Caco-2 (cell line): ENCODE data around the gene STK38L. TPM values are rescaled to one million over a fixed set of nuclear protein-coding genes. Genes with fewer than 3 reads are reported as not detected.

Experiments
- BruUV-seq: library from RNA; stranded (reverse); fragments of 400-500 nt; replicated peaks from 2 replicates; lab custom pipeline; 2021; lab: Mats Ljungman, UMichigan
- CTCF ChIA-PET: fragments of 300-600 bp; sonication (Branson Sonifier 250); formaldehyde crosslinking; loops from one replicate; lab custom pipeline; 2022; ENCODE audit warnings: antibody characterized with exemption; lab: Charles Lee
- POLR2A ChIA-PET: fragments of 300-600 bp; sonication (Branson Sonifier 250); formaldehyde crosslinking; loops from one replicate; lab custom pipeline; 2022; ENCODE audit warnings: antibody characterized with exemption; lab: Charles Lee
- DNase-seq, 2 experiments: peaks; one replicate each; pipeline versions ENCODE4 v3.0.0 to v3.0.0-alpha.2; 2020 to 2022
- H3K27me3 ChIP-seq: replicated peaks from 2 replicates; pipeline ENCODE4 v1.6.0; 2011; ENCODE audit warnings: low read length; ENCODE audit not compliant: control insufficient read depth, insufficient read depth
- H3K36me3 ChIP-seq: 2 replicates; pipeline ENCODE4 v1.5.1; 2011; ENCODE audit warnings: low read length; ENCODE audit not compliant: control insufficient read depth, insufficient read depth
- H3K4me1 ChIP-seq: fragments of 250-450 bp; sonication (Bioruptor Pico); 2 replicates; pipeline ENCODE4 v1.5.1; 2020; ENCODE audit warnings: mild to moderate bottlenecking
- H3K4me3 ChIP-seq: 2 replicates; pipeline ENCODE4 v1.5.1; 2011; ENCODE audit warnings: low read depth, mild to moderate bottlenecking, control low read depth, low read length
- H3K9me3 ChIP-seq: fragments of 250-450 bp; sonication (Bioruptor Pico); 2 replicates; pipeline ENCODE4 v1.5.1; 2020; ENCODE audit warnings: mild to moderate bottlenecking, moderate library complexity
- H3K27ac Mint-ChIP-seq: one replicate; pipeline ENCODE4 v1.8.0; 2022; ENCODE audit warnings: mixed read lengths; ENCODE audit not compliant: unreplicated experiment
- H3K27me3 Mint-ChIP-seq: one replicate; pipeline ENCODE4 v1.8.0; 2022; ENCODE audit warnings: mixed read lengths; ENCODE audit not compliant: insufficient read depth, unreplicated experiment
- H3K36me3 Mint-ChIP-seq: one replicate; pipeline ENCODE4 v1.8.0; 2022; ENCODE audit warnings: mild to moderate bottlenecking, mixed read lengths; ENCODE audit not compliant: insufficient read depth, unreplicated experiment
- H3K4me1 Mint-ChIP-seq: one replicate; pipeline ENCODE4 v1.8.0; 2022; ENCODE audit warnings: low read depth, mixed read lengths; ENCODE audit not compliant: unreplicated experiment
- H3K4me3 Mint-ChIP-seq: one replicate; pipeline ENCODE4 v1.8.0; 2022; ENCODE audit warnings: mild to moderate bottlenecking, moderate library complexity, mixed read lengths; ENCODE audit not compliant: unreplicated experiment
- H3K9me3 Mint-ChIP-seq: one replicate; pipeline ENCODE4 v1.8.0; 2022; ENCODE audit warnings: mixed read lengths; ENCODE audit not compliant: unreplicated experiment
- intact Hi-C: fragments of 100-400 bp; cut with micrococcal nuclease; formaldehyde crosslinking; loops from one replicate; pipeline ENCODE4 v1.10.0; 2022; ENCODE audit not compliant: unreplicated experiment
- total RNA-seq: library from RNA; stranded (reverse); gene quantifications from 2 replicates; pipeline ENCODE4 v1.2.3, GENCODE V29; 2022
- TF ChIP-seq, protein P1 (sequence below), 2 experiments: fragments of 200-600 bp in 1 of 2; IDR thresholded peaks; 1 replicate in 1 of 2; 2 replicates in 1 of 2; pipeline versions ENCODE4 v1.5.1 to v1.8.0; 2011 to 2022; ENCODE audit warnings: antibody characterized with exemption in 1 of 2, control low read depth in 1 of 2, inconsistent platforms in 1 of 2, low read depth in 1 of 2, low read length in 1 of 2, mild to moderate bottlenecking in 1 of 2, moderate library complexity in 1 of 2; ENCODE audit not compliant: insufficient read depth in 1 of 2, severe bottlenecking in 1 of 2, unreplicated experiment in 1 of 2

Gene STK38L
- total RNA-seq, 1 experiment from 2014 or later = 59.4 TPM

- no peak for DNase-seq
Measured at GRCh38 chr12:27206801-27207502, 37.1 kb upstream of the STK38L start.

GRCh38 chr12:27207615-27208413, 36.3 kb upstream of the STK38L start:
- Mint-ChIP-seq H3K4me3 (no peak overlapping the region), H3K36me3 (no peaks in the 10 kb centered on the region), H3K4me1 (peaks cover 7% of the 10 kb centered on the region), H3K9me3 (peaks cover 18% of the 10 kb centered on the region), H3K27me3 (no peaks in the 10 kb centered on the region), H3K27ac (no peak overlapping the region)
- no peaks in the 10 kb centered on the region for H3K36me3 ChIP-seq
- intact Hi-C loops = no loop called here
- no peak overlapping the region for H3K4me3 ChIP-seq
- no peaks in the 10 kb centered on the region; the same call in 1 of the 2 replicates for H3K27me3 ChIP-seq
- TF ChIP-seq, protein P1, sequence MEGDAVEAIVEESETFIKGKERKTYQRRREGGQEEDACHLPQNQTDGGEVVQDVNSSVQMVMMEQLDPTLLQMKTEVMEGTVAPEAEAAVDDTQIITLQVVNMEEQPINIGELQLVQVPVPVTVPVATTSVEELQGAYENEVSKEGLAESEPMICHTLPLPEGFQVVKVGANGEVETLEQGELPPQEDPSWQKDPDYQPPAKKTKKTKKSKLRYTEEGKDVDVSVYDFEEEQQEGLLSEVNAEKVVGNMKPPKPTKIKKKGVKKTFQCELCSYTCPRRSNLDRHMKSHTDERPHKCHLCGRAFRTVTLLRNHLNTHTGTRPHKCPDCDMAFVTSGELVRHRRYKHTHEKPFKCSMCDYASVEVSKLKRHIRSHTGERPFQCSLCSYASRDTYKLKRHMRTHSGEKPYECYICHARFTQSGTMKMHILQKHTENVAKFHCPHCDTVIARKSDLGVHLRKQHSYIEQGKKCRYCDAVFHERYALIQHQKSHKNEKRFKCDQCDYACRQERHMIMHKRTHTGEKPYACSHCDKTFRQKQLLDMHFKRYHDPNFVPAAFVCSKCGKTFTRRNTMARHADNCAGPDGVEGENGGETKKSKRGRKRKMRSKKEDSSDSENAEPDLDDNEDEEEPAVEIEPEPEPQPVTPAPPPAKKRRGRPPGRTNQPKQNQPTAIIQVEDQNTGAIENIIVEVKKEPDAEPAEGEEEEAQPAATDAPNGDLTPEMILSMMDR (IDR thresholded peaks at IDR 0.05; ENCODE audit: insufficient read depth in 1 of 2, low read depth in 1 of 2, low read length in 1 of 2, severe bottlenecking in 1 of 2, unreplicated experiment in 1 of 2) = no peak
- no TSS peak for BruUV-seq
- ChIA-PET POLR2A (no interaction called here), CTCF (no interaction called here)
- peaks cover 8% of the 10 kb centered on the region; the same call in 1 of the 2 replicates for H3K4me1 ChIP-seq
- H3K9me3 ChIP-seq = no peaks in the 10 kb centered on the region
- DNase-seq = no peak

More at GRCh38 chr12:27206801-27207502, 37.1 kb upstream of the STK38L start:
- intact Hi-C loops = no loop called here
- no peak overlapping the region for H3K4me3 ChIP-seq
- BruUV-seq = no TSS peak
- Mint-ChIP-seq H3K36me3 (no peaks in the 10 kb centered on the region), H3K27ac (no peak overlapping the region), H3K27me3 (no peaks in the 10 kb centered on the region), H3K4me3 (no peak overlapping the region), H3K4me1 (peaks cover 7% of the 10 kb centered on the region), H3K9me3 (peaks cover 18% of the 10 kb centered on the region)
- POLR2A ChIA-PET = no interaction called here
- H3K9me3 ChIP-seq = no peaks in the 10 kb centered on the region
- peaks cover 8% of the 10 kb centered on the region; the same call in 1 of the 2 replicates for H3K4me1 ChIP-seq
- H3K36me3 ChIP-seq = no peaks in the 10 kb centered on the region
- CTCF ChIA-PET = no interaction called here
- TF ChIP-seq, protein P1 (IDR thresholded peaks at IDR 0.05; ENCODE audit: insufficient read depth in 1 of 2, low read depth in 1 of 2, low read length in 1 of 2, severe bottlenecking in 1 of 2, unreplicated experiment in 1 of 2) = no peak
- no peaks in the 10 kb centered on the region; the same call in 1 of the 2 replicates for H3K27me3 ChIP-seq

- intact Hi-C loops = no loop called here
- no peaks in the 10 kb centered on the region for H3K9me3 ChIP-seq
- Mint-ChIP-seq H3K27ac (no peak overlapping the region), H3K9me3 (peaks cover 18% of the 10 kb centered on the region), H3K36me3 (no peaks in the 10 kb centered on the region), H3K27me3 (no peaks in the 10 kb centered on the region), H3K4me1 (peaks cover 10% of the 10 kb centered on the region), H3K4me3 (no peak overlapping the region)
- ChIA-PET POLR2A (no interaction called here), CTCF (no interaction called here)
- TF ChIP-seq, protein P1 (IDR thresholded peaks at IDR 0.05; ENCODE audit: insufficient read depth in 1 of 2, low read depth in 1 of 2, low read length in 1 of 2, severe bottlenecking in 1 of 2, unreplicated experiment in 1 of 2) = no peak
- BruUV-seq = no TSS peak
- H3K4me3 ChIP-seq = no peak overlapping the region
- H3K27me3 ChIP-seq = no peaks in the 10 kb centered on the region; the same call in 1 of the 2 replicates
- no peaks in the 10 kb centered on the region for H3K36me3 ChIP-seq
- no peak for DNase-seq
- peaks cover 8% of the 10 kb centered on the region; the same call in 1 of the 2 replicates for H3K4me1 ChIP-seq
Measured at GRCh38 chr12:27208414-27208750, 35.7 kb upstream of the STK38L start.
